Measurements from ENCODE around the gene POU2F3. TPM values are rescaled to one million over a fixed set of nuclear protein-coding genes. Genes with fewer than 3 reads are reported as not detected.

The POU2F3 gene
- total RNA-seq, result 0.12 TPM in 1 of 2 replicates, not detected in the other

GRCh38 chr11:120239713-120240640, at the start of gene POU2F3:
Gene POU2F3, plus strand, starts transcription at chr11:120240140. Its CDS starts 204 bp downstream, at chr11:120240344.

GRCh38 chr11:120210626-120211521, 29.1 kb upstream of the POU2F3 start, which contains the start of gene OAF:
Gene OAF, plus strand, starts transcription at chr11:120211032. Its CDS starts 248 bp downstream, at chr11:120211280.

GRCh38 chr11:120324932-120325810, 85.2 kb downstream of the POU2F3 start, which contains the start of gene TLCD5:
Gene TLCD5, plus strand, starts transcription at chr11:120325299. Its CDS starts 2,143 bp downstream, at chr11:120327442.

GRCh38 chr11:120335908-120336640, 96.1 kb downstream of the POU2F3 start, which contains the start of gene ARHGEF12:
Gene ARHGEF12, plus strand, starts transcription at chr11:120336413. Its CDS starts 831 bp downstream, at chr11:120337244.

Other genes with a start within 250 kb of the POU2F3 start
- 0.11 and 2.7 TPM in 2 replicates for gene TRIM29, start 102.0 kb upstream of the POU2F3 start, total RNA-seq
- gene OAF, start 29.1 kb upstream of the POU2F3 start, total RNA-seq, result 43.6 and 48.5 TPM in 2 replicates
- 9.1 and 10.1 TPM in 2 replicates for gene TLCD5, start 85.2 kb downstream of the POU2F3 start, total RNA-seq
- 98.7 and 109 TPM in 2 replicates for gene ARHGEF12, start 96.3 kb downstream of the POU2F3 start, total RNA-seq